HG03025 (cell line): ENCODE results near the gene PPP2R3B.
"Not testable (repeated sequence)": the region's sequence is repeated elsewhere in the genome, so short reads cannot be mapped to it uniquely, and the experiment has no call there.

Experiments used
- ATAC-seq: cut with Tn5 transposase; IDR thresholded peaks from one replicate; pipeline ENCODE4 v1.9.1; 2021; ENCODE audit warnings: mild to moderate bottlenecking, moderate library complexity; ENCODE audit not compliant: unreplicated experiment, low FRiP score

PPP2R3B gene

DNA sequence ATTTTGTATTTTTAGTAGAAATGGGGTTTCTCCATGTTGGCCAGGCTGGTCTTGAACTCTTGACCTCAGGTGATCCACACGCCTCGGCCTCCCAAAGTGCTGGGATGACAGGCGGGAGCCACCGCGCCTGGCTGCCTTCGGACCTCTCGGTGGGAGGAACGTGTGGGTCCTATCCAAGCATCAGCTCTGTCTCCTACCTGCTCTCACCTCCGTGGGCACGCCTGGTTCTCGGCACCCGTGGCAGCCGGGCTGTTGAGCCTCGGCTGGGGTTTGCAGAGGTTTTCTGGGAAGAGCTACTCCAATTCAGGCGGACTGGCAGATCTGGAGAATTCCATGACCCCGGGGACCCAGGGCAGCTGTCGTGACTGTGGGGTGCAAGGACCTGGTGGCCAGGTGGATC, 23.6 kb upstream of the PPP2R3B start:
- no peak for ATAC-seq

- no peak for ATAC-seq
These were observed 18.4 kb upstream of the PPP2R3B start for GRCh38 chrX:405149-405548.

DNA sequence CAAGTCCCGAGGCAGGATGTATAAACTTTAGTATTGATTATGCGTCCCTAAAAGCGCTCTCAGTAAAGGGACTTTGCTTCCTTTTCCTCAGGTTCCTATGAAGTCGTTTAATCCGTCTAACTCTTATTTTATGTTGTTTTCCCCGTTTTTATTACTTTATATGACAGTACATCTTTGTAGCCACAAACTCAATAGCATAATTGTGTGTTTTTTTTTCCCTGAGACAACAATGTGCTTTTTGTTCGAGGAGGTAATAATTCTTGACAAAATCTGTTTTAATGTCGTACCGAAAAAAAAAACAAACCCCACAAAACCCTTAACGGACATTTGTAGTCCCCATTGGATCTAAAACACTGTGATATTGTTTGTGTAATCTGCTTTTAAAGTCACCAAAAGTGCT, 17.9 kb upstream of the PPP2R3B start:
- no peak for ATAC-seq

DNA sequence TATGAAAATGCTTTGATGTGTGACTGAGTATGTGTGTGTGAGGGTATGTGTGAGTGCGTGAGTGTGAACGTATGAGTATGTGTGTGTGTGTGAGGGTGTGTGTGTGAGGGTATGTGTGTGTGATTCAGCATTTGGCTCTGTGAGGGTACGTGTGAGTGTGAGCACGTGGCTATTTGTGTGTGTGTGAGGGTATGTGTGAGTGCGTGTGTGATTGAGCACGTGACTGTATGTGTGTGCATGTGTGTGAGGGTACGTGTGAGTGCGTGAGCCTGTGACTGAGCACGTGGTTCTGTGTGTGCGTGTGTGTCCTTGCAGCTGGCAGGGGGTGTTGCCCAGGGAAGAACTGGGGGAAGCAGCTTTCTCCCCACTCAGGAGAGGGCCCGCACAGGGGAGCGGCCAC, 16.1 kb upstream of the PPP2R3B start:
- ATAC-seq = no peak

DNA sequence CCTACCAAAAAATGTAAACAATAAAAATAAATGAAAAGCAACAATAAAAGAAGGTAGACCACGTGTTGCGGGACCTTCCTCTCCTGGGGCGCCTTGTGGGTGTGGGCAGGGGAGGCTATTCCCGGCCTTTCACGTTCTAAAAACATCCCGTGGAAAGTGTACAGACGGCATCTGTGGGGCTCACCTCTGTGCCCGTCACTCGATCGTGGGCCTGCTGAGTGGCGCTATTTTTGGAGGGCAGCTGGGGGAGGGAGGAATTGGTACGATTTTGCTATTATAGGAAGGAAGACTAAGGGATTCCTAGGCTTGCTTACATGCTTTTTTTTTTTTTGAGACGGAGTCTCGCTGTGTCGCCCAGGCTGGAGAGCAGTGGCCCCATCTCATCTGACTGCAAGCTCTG, 13.6 kb upstream of the PPP2R3B start:
- ATAC-seq = no peak

- no peak for ATAC-seq
These were observed 10.9 kb upstream of the PPP2R3B start for GRCh38 chrX:397575-397974.

GRCh38 chrX:394830-395229, 8.1 kb upstream of the PPP2R3B start:
- no peak for ATAC-seq

GRCh38 chrX:392575-392846, 5.8 kb upstream of the PPP2R3B start:
- no peak for ATAC-seq

DNA sequence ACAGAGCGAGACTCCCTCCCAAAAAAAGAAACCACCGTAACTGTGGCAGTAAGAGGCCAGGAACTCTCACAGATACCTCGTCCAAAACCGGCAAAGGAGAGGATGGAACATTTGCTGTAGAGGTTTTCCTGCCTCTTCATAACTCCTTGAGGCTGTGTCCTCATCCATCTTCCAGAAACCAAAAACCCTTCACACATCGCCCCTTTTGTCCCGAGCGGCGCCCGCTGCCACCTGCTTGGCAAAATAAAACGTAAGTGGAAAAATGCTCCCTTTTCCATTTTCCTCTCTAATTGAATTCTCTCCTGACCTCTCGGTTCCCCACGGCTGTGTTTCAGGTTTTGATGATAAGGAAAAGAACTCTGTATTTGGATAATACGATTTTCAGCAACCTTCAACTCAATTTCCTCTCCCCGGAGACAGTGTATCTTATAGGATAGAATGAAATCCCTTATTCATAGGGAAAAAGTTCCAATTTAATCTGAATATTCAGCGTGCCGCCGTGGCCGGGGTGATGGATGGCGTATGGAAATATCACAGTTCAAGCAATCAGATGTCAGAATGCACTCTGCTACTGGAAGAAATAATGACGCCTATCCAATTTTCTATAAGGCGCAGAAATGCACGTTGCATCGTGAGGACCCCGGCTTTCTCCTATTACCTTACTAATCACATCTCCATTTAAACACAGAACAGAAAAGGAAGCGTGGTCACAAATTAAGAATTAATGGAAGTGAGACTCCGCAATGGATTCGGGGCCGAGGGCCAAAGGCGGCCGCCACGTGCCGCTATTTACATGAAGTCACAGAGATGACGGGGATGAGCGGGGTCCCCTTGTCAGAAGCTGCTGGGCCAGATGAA, 5.2 kb upstream of the PPP2R3B start:
- no peak for ATAC-seq

DNA sequence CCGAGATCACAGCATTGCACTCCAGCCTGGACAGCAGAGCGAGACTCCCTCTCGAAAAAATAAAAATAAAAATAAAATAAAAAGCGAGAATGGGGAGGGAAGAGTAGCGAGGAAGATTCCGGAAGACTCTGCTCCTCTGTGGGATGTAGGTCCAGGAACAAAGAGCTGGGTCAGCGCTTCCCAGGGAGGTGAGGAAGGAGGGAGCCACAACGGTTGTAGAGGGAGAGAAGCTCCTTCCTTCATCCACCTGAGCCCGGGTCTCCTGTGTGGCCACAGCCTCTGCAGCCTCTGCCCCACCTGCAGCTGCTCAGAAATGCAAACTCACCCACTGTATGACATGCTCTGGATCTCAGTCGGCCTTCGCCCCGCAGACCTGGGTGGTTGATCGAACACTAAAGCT, 3.8 kb upstream of the PPP2R3B start:
- ATAC-seq = no peak

DNA sequence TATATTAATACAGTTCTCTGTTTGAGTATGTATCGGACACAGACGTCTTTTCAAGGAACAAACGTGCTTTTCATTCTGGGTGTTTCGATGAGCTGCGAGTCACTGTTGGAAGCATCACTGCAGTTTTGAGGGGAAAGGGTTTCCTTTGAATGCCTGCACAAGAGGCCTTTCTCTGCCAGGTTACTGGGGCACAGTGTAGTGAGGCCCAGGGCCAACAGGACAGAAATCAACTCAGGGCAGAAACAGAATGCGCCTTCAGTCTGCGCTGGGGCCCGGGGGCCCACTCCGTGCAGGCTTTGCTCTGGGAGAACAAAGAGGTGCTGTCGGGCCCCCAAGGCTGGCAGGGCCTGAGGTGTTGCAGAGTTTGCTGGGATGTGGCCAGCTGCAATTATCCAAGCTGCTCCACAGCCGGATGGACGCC, 2.3 kb upstream of the PPP2R3B start:
- no peak for ATAC-seq

GRCh38 chrX:387729-388128, 1.0 kb upstream of the PPP2R3B start:
- ATAC-seq = no peak

- peak; percentile 27 for ATAC-seq
These were observed 404 bp downstream of the PPP2R3B start for GRCh38 chrX:386239-386767.

DNA sequence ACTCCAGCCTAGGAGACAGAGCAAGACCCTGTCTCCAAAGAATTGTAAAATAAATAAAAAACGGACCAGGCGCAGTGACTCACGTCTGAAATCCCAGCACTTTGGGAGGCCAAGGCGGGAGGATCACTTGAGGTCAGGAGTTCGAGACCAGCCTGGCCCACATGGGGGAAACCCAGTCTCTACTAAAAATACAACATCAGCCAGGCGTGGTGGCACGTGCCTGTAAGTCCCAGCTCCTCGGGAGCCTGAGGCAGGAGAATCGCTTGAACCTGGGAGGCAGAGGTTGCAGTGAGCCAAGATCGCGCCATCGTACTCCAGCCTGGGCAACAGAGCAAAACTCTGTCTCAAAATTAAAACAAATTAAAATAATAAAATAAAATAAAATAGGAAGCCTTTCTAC, 971 bp downstream of the PPP2R3B start:
- not testable (repeated sequence) for ATAC-seq

DNA sequence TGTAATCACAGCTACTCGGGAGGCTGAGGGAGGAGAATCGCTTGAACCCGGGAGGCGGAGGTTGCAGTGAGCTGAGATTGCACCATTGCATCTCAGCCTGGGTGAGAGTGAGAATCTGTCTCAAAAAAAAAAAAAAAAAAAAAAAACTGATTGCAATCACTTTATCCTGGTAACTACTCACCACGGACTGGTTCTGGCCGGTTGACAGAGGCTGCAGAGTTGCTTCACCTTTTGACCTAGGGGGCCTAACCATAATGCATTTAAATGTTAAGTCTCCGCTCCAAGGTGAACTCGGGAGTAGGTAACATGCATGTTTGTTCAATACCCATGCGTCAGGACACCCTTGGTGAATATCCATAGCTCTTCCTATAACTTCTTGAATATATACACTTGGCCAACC, 1.8 kb downstream of the PPP2R3B start:
- no peak for ATAC-seq

DNA sequence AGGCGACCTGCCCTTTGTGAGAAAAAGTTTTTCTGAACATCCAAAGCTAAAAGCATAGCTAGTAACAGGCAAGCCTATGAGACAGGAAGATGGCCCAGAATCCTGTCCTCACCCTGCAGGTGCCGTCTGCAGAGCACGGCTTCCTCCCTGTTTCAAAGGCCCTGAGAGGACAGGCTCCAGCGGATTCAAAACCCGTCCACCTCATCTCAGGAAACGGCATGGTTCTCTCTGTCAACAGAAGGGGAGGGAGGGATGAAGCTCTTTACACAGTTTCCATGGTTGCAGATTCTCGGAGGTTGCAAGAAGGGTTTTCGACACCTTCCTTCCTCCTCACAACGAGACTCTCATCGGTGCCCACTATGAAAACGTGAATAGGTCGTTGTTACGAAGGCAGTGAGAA, 8.3 kb downstream of the PPP2R3B start:
- no peak for ATAC-seq

- not testable (repeated sequence) for ATAC-seq
These were observed 10.5 kb downstream of the PPP2R3B start for GRCh38 chrX:376206-376605.

DNA sequence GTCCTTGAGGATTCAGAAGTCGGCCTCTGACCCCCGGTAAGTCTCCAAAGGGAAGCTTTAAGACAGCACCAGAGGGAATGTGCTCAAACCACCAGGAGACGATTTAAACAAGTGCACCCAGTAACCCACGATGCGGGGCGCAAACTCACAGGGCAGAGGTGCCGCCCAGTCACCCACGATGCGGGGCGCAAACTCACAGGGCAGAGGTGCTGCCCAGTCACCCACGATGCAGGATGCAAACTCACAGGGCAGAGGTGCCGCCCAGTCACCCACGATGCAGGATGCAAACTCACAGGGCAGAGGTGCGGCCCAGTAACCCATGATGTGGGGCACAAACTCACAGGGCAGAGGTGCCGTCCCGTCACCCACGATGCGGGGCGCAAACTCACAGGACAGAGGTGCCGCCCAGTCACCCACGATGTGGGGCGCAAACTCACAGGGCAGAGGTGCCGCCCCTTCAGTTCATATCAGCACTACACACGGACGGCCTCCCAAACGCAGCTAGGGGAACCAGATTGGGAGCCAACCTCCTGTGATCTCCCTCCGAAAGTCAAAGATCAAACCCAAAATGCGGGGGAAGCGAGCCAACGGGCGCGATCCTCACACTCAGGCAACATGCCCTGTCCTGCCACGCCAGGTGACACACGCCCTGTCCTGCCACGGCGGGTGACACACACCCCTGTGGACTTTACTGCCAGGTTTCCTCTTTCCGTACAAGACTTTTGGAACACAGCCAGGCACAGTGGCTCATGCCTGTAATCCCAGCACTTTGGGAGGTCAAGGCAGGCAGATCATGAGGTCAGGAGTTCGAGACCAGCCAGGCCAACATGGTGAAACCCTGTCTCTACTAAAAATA, 11.3 kb downstream of the PPP2R3B start:
- ATAC-seq = no peak

DNA sequence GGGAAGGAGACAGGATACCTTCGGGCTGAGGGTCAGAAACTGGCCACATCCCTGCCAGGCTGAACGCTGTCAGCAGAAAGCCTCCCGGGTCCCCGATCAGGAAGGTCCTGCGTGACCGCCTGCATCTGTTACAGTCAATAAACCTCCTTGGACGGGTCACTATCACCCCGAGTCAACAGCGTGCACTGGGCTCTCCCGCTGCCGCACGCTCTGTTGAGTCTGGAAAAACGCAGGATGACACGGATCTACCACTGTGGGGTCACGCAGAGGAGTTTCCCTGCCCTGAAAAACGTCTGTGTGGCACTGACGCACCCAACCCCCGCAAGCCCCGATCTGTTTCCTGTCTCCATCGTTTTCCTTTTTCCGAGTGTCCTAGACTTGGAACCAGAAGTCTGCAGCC, 12.1 kb downstream of the PPP2R3B start:
- ATAC-seq = no peak

DNA sequence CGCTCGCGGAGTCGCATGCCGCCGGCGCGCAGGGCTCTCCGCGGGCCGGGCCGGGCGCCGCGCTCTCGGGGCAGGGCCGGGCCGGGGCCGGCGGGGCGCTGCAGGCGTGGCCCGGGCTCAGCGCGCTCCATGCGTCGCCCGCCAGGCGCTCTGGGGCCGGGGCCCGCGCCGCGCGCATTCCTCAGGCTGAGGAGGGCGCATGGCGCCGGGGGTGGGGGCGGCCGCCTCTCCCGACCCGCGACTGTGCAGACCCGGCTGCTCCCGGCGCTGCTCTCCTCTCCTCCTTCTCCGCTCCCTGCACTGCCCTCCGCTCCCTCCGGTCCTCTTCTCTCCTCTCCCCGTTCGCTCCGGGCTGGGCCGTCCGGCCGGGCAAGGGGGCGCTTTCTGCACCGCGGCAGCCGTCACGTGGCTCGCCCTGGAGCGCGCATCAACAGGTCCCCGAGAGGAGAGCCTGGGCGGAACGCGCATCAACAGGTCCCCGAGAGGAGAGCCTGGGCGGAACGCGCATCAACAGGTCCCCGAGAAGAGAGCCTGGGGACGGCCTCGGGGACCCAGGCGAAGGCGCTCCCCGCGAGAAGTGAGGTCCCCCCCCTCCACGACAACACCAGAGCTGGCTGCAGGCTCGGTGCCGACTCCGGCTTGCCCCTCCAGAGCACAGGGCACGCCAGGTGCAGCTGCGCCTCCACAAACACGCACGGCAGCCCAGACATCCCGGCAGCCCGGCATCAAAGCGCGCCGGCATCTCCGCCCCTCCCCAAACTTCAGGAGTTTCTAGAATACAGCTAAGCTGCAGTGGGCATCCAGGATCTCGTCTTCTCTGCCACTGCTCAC, 12.9 kb downstream of the PPP2R3B start:
- ATAC-seq = no peak
